GM18520 (cell line): ENCODE data around the gene NKD2.

ENCODE experiments used
- ATAC-seq: cut with Tn5 transposase; IDR thresholded peaks from one replicate; pipeline ENCODE4 v1.9.1; 2021; ENCODE audit not compliant: unreplicated experiment

The NKD2 gene

GRCh38 chr5:1040571-1040970 lies 32.0 kb downstream of the NKD2 start:
- no peak for ATAC-seq

GRCh38 chr5:1041225-1042143 lies 32.9 kb downstream of the NKD2 start:
- no peak for ATAC-seq

DNA sequence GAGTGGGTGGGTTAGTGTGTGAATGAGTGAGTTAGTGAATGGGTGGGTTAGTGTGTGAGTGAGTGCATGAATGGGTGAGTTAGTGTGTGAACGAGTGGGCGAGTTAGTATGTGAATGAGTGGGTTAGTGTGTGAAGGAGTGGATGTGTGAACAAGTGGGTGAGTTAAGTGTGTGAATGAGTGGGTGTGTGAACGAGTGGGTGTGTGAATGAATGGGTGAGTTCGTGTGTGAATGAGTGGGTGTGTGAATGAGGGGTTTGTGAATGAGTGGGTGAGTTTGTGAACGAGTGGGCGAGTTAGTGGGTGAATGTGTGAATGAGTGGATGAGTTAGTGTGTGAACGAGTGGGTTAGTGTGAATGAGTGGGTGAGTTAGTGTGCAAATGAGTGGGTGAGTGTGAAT lies 34.0 kb downstream of the NKD2 start:
- ATAC-seq = no peak

- no peak for ATAC-seq
These were observed 34.7 kb downstream of the NKD2 start for GRCh38 chr5:1043327-1043726.

DNA sequence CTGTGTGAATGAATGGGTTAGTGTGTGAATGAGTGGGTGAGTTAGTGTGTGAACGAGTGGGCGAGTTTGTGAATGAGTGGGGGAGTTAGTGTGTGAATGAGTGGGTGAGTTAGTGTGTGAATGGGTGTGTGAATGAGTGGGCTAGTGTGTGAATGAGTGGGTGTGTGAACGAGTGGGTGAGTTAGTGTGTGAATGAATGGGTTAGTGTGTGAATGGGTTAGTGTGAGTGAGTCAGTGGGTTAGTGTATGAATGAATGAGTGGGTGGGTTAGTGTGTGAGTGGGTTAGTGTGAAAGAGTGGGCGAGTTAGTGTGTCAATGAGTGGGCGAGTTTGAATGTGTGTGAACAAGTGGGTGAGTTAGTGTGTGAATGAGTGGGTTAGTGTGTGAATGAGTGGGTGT lies 35.5 kb downstream of the NKD2 start:
- no peak for ATAC-seq

DNA sequence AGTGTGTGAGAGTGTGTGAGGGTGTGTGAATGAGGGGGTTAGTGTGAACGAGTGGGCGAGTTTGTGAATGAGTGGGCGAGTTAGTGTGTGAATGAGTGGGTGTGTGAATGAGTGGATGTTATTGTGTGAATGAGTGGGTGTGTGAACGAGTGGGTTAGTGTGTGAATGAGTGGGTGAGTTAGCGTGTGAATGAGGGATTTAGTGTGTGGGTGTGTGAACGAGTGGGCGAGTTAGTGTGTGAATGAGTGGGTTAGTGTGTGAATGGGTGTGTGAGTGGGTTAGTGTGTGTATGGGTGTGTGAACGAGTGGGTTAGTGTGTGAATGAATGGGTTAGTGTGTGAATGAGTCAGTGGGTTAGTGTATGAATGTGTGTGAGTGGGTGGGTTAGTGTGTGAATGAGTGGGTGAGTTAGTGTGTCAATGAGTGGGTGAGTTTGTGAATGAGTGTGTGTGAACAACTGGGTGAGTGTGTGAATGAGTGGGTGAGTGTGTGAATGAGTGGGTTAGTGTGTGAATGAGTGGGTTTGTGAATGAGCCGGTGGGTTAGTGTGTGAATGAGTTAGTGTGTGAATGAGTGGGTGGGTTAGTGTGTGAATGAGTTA lies 37.5 kb downstream of the NKD2 start:
- ATAC-seq = no peak

- ATAC-seq = no peak
These were observed 38.8 kb downstream of the NKD2 start for GRCh38 chr5:1047332-1047965.

DNA sequence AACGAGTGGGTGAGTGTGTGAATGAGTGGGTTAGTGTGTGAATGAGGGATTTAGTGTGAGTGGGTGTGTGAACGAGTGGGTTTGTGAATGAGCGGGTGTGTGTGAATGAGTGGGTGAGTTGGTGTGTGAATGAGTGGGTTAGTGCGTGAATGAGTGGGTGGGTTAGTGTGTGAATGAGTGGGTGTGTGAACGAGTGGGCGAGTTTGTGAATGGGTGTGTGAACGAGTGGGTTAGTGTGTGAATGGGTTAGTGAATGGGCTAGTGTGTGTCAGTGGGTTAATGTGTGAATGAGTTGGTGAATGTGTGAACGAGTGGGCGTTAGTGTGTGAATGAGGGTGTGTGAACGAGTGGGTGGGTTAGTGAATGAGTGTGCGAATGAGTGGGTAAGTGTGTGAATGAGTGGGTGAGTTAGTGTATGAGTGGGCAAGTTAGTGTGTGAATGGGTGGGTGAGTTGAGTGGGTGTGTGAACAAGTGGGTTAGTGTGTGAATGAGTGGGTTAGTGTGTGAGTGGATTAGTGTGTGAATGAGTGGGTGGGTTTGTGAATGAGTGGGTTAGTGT lies 39.6 kb downstream of the NKD2 start:
- ATAC-seq = no peak

DNA sequence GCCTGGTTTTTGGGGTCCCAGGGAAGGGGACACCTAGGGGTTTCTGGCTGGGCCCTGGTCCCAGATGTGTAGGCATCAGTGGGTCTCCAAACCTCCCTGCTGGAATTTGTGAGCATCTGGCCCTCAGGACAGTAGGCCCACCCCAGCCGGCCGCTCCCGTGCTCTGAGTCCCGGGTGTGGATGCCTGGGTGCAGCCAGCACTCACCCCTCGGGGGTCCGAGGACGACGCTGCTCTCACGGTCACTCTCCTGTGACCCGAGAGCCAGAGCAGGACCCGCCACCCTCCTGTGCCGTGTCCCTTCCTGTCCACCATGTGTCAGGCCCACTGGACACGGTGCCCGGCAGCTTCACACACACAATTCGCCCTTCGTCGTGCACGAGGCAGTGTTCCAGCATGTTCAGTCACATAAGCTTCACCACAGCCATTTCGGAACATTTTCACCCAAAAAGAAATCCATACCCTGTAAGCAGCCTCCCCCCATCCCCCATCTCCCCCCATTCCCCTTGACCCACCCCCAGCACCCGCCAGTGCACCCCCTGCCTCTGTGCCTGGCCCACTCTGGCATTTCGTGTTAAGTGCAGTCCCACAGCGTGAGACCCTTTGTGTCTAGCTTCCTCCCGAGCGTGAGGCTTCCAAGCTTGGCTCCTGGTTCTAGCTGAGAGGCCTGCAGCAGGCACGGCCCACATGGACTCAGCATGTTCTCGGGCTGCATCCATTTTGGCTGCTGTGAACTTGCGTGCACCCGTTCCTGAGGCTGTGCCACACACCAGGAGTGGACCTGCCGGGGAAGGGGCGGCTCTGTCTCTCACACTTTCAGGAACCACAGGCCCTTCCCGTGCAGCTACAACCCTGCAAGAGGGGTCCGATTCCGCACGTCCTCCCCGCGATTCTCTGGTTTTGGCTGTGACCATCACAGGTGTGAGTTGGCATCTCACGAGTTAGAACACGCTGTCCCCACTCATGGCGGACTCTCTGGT lies 40.5 kb downstream of the NKD2 start:
- ATAC-seq = no peak

GRCh38 chr5:1050423-1051365 lies 42.1 kb downstream of the NKD2 start:
- no peak for ATAC-seq

- ATAC-seq = no peak
These were observed 42.7 kb downstream of the NKD2 start for GRCh38 chr5:1051366-1051720.

GRCh38 chr5:1052076-1052475 lies 43.5 kb downstream of the NKD2 start:
- no peak for ATAC-seq

GRCh38 chr5:1052641-1053390 lies 44.2 kb downstream of the NKD2 start:
- ATAC-seq = no peak

- no peak for ATAC-seq
These were observed 44.9 kb downstream of the NKD2 start for GRCh38 chr5:1053391-1054017.

DNA sequence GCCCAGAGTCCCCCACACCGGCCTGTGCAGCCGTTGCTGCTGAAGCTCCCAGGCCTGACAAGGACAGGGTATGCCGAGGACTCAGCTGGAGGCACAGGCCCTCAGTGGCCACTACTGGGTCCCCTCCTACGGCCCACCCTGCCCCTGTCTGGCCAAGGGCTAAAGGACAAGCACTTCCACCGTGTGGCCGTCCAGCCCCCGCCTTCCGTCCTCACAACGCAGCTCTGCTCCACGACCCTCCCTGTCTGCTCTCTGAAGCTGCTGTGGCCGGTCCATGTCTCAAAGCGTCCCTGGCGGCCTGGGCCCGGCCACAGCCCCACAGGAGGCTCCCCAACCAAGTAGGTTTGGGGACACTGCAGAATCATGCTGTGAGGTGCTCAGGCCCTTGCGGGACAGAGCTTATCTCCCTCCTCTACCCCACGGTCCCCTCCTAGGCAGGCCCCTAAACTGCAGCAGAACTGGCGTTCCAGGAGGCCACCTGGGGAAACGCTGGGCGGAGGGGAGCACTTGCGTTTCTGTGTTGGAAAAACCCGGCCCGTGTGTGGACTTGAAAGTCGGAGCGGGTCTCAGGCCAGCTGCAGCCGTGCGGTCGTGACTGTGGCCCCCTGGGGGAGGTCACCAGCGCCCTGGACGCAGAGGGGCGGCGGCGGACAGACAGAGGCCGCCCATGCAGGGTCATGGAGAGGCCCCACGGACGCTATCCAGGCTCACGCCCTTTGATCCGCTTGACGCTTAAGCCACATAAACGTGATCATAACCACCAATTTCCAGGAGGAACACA lies 45.6 kb downstream of the NKD2 start:
- no peak for ATAC-seq

DNA sequence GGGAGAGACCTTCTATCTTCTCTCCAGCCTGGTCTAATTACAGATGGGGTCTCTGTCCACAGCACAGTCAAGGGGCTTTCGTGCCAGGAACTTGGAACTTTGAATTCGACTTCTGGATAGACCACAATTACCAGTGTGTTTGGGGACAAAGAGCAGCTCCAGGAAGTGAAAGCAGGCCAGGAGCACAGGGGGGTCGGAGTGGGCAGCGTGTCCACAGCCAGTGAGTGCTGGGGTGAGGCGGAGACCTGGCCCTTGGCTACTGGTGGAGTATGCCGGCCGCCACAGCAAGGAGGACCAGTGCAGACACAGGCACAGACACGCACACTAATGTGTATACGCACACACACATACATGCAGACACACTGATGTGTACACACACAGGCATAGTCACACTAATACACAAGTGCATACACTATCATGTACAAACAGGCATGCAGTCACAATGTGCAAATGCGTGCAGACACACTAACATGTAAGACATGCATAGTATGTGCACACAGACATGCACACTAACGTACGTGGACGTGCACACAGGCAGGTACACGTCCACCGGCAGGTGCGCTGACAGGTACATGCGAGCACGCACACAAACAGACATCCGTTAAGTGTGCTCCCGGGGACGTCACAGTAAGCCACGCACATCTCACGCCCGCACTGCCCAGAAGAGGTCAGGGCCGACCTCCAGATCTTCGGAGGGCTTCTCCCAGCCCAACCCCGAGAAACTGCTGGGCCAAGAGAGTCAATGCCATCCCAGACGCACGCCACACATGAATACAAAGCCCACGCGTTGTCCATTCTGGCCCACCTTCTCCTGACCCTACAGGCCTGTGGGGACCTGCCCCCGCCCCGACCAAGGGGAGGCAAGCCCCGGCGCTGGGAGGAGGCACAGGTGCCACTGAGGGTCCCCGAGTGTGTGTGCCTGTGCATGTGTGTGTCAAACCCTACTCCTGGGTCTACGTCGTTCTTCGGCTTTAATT lies 46.5 kb downstream of the NKD2 start:
- ATAC-seq = no peak
